D721Med (cell line): Measurements from ENCODE around the gene CDON.

ENCODE experiments used
- DNase-seq: peaks from one replicate; pipeline ENCODE4 v3.0.0; 2011; ENCODE audit warnings: low spot score; ENCODE audit not compliant: insufficient read length
- FAIRE-seq: peaks from 2 replicates; lab custom pipeline; 2011; peaks lifted over from hg19 to GRCh38; lab: Jason Lieb, UNC
- TF ChIP-seq, protein P1 (sequence below): IDR thresholded peaks from 2 replicates; pipeline ENCODE4 v1.5.1; 2012; ENCODE audit warnings: mild to moderate bottlenecking, control low read depth; ENCODE audit not compliant: insufficient read depth; ENCODE audit errors: missing control alignments

Gene CDON

DNA sequence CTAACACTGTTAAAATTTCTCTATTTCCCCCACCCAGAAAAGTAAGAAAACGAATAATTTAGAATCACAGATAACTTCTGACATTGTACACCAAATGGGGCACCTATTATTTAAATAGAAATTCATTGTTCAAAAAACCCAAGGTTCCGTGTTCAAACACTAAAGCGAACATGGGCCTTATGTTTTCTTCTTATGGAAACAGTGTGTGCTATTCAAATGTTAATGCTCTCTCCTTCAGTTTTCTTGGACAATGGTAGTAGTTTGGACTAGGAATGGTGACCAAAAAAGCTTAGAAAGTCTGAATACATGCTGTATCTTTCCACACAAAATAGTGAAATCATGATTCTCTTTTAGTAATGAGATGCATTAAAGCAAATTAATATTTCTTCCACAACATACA, 83.2 kb downstream of the CDON start:
- TF ChIP-seq, protein P1, sequence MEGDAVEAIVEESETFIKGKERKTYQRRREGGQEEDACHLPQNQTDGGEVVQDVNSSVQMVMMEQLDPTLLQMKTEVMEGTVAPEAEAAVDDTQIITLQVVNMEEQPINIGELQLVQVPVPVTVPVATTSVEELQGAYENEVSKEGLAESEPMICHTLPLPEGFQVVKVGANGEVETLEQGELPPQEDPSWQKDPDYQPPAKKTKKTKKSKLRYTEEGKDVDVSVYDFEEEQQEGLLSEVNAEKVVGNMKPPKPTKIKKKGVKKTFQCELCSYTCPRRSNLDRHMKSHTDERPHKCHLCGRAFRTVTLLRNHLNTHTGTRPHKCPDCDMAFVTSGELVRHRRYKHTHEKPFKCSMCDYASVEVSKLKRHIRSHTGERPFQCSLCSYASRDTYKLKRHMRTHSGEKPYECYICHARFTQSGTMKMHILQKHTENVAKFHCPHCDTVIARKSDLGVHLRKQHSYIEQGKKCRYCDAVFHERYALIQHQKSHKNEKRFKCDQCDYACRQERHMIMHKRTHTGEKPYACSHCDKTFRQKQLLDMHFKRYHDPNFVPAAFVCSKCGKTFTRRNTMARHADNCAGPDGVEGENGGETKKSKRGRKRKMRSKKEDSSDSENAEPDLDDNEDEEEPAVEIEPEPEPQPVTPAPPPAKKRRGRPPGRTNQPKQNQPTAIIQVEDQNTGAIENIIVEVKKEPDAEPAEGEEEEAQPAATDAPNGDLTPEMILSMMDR: no peak
- no peak for FAIRE-seq

DNA sequence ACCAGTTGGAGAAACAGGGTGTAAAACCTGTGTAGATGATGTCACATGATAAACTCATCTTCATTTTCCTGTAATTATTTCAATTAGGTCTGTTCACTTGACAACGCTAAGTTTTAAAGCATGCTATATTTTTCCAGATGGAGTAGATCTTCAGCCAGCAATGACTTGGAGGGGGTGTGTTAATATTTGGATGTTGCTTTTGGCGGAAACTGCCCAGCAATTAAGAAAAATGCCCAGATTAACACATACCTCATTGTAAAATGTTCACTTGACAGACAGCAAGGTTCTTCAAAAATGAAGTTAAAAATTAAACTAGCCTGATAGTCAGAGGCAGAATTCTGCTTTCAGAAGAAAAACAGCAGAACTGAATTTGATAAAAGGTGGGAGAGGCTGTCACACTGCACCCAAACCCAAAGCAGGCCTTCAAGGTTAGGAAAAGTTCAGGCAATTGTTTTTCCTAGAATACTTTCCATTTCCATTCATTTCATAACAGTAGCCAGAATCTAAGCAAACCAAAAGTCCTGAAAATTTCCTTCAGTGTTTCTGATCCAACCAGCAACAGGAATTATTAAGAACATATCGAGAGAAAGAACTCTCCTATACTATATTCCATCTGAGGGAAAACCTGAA, 83.8 kb downstream of the CDON start:
- TF ChIP-seq, protein P1: no peak
- no peak for FAIRE-seq
- no peak for DNase-seq

More for the DNA sequence above, 83.2 kb downstream of the CDON start:
- DNase-seq: no peak

DNA sequence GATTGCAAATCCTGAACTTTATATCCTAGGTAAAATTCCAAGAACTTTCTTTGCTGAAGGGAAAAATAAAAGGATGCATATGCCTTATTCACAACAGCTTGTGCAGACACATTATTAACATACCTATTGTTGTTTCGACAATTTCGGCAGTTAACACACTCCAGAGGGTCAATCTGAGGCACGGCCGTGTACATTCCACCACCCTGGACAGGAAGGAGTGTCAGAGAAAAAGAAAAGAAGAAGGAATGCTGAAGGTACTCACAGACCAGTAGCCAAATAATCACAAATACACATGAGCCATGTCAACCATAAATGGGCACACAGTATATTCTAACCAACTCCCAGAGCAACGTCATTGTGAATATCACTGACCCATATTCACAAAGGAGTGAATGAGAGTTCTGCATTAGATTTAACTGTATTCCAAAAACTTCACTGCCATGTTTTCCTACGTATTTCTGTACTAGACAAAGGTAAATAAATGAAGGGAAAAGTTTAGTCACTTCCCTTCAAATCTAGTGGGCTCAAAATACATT, 84.4 kb downstream of the CDON start:
- FAIRE-seq (no peak), DNase-seq (no peak)
- TF ChIP-seq, protein P1: no peak

DNA sequence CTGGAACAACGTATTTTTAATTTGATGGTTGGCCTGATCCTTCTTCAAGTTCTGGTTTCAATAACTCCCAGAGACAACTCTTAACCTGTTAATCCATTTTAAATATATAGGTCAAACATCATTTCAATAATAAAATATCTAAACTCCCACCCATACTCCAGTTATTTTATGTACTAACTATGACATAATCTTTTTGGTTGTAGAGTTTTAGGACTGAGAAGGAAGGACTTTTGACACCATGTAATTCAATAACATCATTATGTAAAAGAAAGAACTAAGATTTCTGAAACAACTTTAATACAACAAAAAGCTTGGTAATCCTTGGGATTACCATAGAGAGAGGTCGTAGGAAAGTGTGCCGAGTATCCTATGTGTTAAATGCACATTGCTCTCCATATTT, 85.3 kb downstream of the CDON start:
- TF ChIP-seq, protein P1: no peak
- FAIRE-seq (no peak), DNase-seq (no peak)

DNA sequence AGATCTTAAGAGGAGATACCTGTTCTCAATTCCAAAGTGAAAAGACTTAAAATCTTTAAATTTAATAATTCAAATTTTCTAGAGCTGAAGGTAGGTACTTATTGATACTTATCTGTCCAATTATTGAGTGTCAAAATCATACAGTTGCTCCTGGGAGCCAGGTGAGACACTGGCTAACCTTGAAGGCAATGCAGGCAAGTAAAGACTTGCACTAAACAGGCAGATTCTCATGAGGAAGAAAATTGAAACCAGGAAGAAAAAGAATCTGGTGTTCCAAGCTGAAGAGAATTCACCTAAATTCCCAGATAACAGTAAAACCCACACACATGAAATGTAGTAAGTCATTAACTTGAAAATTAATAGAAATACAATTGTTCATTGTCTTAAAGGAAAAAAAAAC, 86.5 kb downstream of the CDON start:
- no peak for FAIRE-seq
- DNase-seq: no peak
- TF ChIP-seq, protein P1: no peak

DNA sequence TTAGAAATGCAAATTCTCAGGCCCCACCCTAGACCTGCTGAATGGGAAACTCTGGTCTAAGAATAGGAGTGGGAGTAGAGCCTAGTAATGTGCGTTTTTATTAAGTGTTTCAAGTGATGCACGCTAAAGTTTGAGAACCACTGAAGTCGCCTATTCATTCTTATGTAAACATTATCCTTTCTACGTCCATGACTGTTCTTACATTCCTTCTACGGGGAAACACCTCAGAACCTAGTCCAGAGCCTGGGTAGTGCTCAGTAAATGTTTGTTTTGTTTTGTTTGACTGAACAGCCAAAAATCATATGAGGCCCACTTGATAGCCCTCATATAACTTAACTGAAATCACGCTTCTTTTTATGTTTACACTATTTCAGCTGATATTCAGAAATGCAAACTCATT, 87.0 kb downstream of the CDON start:
- no peak for DNase-seq
- TF ChIP-seq, protein P1: no peak
- FAIRE-seq: no peak

DNA sequence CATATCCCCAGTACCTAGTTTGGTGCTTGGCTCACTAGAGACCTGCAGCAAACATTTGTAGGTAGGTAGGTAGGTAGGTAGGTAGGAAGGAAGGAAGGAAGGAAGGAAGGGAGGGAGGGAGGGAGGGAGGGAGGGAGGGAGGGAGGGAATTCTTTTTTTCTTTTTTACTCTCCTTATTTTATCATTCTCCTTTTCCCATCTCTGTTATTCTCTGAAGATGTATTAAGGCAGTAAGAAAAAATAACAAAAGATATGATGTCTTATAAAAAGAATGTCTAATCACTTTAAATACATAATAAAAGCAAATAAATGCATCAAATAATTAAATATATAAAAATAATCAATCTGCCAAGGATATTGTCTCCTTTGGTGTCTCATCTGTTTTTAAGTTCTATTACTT, 88.4 kb downstream of the CDON start:
- TF ChIP-seq, protein P1: no peak
- no peak for DNase-seq
- no peak for FAIRE-seq
